Keratinocyte (primary cell): ENCODE measurements around the gene ETV1. TPM values are rescaled to one million over a fixed set of nuclear protein-coding genes. Genes with fewer than 3 reads are reported as not detected.

Source experiments
- DNase-seq: peaks from one replicate; pipeline ENCODE4 v3.0.0-alpha.2; 2011; ENCODE audit warnings: low read depth, missing footprints, low spot score
- FAIRE-seq: peaks from 2 replicates; lab custom pipeline; 2011; peaks lifted over from hg19 to GRCh38; lab: Jason Lieb, UNC
- H2AFZ ChIP-seq: 2 replicates; pipeline ENCODE4 v1.6.0; 2012; ENCODE audit warnings: low read length, control low read depth, inconsistent platforms; ENCODE audit not compliant: control insufficient read depth
- H3K27ac ChIP-seq: 2 replicates; pipeline ENCODE4 v1.5.1; 2011; ENCODE audit warnings: low read length; ENCODE audit not compliant: control insufficient read depth, insufficient read depth
- H3K27me3 ChIP-seq: 3 replicates; pipeline ENCODE4 v1.6.0; 2011; ENCODE audit warnings: low read length; ENCODE audit not compliant: control insufficient read depth, insufficient read depth; ENCODE audit errors: extremely low read depth
- H3K36me3 ChIP-seq, 2 experiments: 2 replicates in 1 of 2; 3 replicates in 1 of 2; pipeline ENCODE4 v1.5.1; 2011; ENCODE audit warnings: low read length in 2 of 2, mild to moderate bottlenecking in 1 of 2; ENCODE audit not compliant: control insufficient read depth in 2 of 2, insufficient read depth in 2 of 2; ENCODE audit errors: extremely low read depth in 1 of 2
- H3K4me1 ChIP-seq: 3 replicates; pipeline ENCODE4 v1.5.1; 2011; ENCODE audit warnings: low read length; ENCODE audit not compliant: control insufficient read depth, insufficient read depth; ENCODE audit errors: extremely low read depth
- H3K4me2 ChIP-seq: 3 replicates; pipeline ENCODE4 v1.6.0; 2011; ENCODE audit warnings: low read depth, low read length; ENCODE audit not compliant: control insufficient read depth, insufficient read depth; ENCODE audit errors: extremely low read depth
- H3K4me3 ChIP-seq, 3 experiments: fragments of 200-600 bp in 1 of 3; sonication (generic) in 1 of 3; 2 replicates in 2 of 3; 3 replicates in 1 of 3; pipeline ENCODE4 v1.5.1; 2011 to 2016; ENCODE audit warnings: low read length in 3 of 3, mild to moderate bottlenecking in 3 of 3, control low read depth in 2 of 3, inconsistent platforms in 1 of 3, low read depth in 1 of 3, mixed read lengths in 1 of 3, mixed run types in 1 of 3, moderate library complexity in 1 of 3; ENCODE audit not compliant: control insufficient read depth in 2 of 3, insufficient read depth in 2 of 3; ENCODE audit errors: extremely low read depth in 1 of 3
- H3K79me2 ChIP-seq: 2 replicates; pipeline ENCODE4 v1.6.0; 2012; ENCODE audit warnings: low read length; ENCODE audit not compliant: control insufficient read depth, insufficient read depth
- H3K9ac ChIP-seq: 3 replicates; pipeline ENCODE4 v1.6.0; 2011; ENCODE audit warnings: low read length; ENCODE audit not compliant: control insufficient read depth, insufficient read depth; ENCODE audit errors: extremely low read depth
- H3K9me1 ChIP-seq: 3 replicates; pipeline ENCODE4 v1.6.0; 2011; ENCODE audit warnings: low read length; ENCODE audit not compliant: control insufficient read depth, insufficient read depth; ENCODE audit errors: extremely low read depth
- H3K9me3 ChIP-seq: 2 replicates; pipeline ENCODE4 v1.5.1; 2012; ENCODE audit warnings: low read depth, low read length; ENCODE audit not compliant: control insufficient read depth
- H4K20me1 ChIP-seq: 3 replicates; pipeline ENCODE4 v1.6.0; 2011; ENCODE audit warnings: low read length; ENCODE audit not compliant: control insufficient read depth, insufficient read depth; ENCODE audit errors: extremely low read depth
- EZH2 ChIP-seq: IDR thresholded peaks from one replicate; pipeline ENCODE4 v1.6.1; 2012; ENCODE audit warnings: inconsistent platforms, mild to moderate bottlenecking, low read length, moderate library complexity
- dilution Hi-C: fragments of 300-500 bp; cut with MboI; formaldehyde crosslinking; loops from one replicate; pipeline ENCODE4 v1.7.0; 2020; ENCODE audit warnings: low sequenced_read_pairs; ENCODE audit not compliant: extremely low pct_ligation_motif_present
- polyA plus RNA-seq, 5 experiments: library from polyadenylated mRNA; depleted of rRNA in 3 of 5; stranded (reverse) in 3 of 5; stranded (forward) in 1 of 5; unstranded in 1 of 5; fragments of >200 nt; gene quantifications; 1 replicate in 1 of 5; 2 replicates in 3 of 5; 3 replicates in 1 of 5; pipeline versions ENCODE4 v1.2.1 to v1.2.3, GENCODE V29; 2011 to 2012; ENCODE audit warnings: missing spikeins in 2 of 5, low read depth in 1 of 5, low replicate concordance in 1 of 5
- TF ChIP-seq, protein P1 (sequence below), 3 experiments: IDR thresholded peaks in 1 of 3; conservative IDR thresholded peaks in 1 of 3; optimal IDR thresholded peaks in 1 of 3; 2 replicates in 2 of 3; 3 replicates in 1 of 3; pipeline versions ENCODE3 to v1.5.1; 2011; ENCODE audit warnings: low read length in 3 of 3, mild to moderate bottlenecking in 3 of 3, moderate library complexity in 2 of 3, control low read depth in 1 of 3, inconsistent platforms in 1 of 3; ENCODE audit not compliant: insufficient read depth in 2 of 3; ENCODE audit errors: extremely low read depth in 1 of 3

The ETV1 gene
- polyA plus RNA-seq, 1 donor (not counting 4 experiments of a cell fraction or from before 2014, with no cell fraction given), result 5.0 TPM

DNA sequence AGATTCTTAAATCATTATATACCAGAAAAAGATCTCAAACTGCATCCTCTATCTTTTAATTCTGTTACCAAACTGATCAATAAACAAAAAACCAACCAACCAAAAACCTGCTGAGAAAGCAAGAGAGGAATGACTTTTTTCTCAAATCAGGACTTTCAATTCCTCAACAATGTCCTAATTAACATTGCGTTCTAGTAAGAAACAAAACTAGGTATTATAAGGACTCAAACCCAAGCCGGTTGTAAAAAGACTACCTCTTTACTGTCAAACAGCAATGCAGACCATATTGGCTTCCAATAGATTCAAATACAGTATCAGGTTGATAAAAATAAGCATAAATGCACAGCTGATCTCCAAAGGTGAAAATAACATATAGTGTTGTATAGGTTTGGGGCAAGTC is 57.3 kb downstream of the ETV1 start:
- FAIRE-seq, result no peak

DNA sequence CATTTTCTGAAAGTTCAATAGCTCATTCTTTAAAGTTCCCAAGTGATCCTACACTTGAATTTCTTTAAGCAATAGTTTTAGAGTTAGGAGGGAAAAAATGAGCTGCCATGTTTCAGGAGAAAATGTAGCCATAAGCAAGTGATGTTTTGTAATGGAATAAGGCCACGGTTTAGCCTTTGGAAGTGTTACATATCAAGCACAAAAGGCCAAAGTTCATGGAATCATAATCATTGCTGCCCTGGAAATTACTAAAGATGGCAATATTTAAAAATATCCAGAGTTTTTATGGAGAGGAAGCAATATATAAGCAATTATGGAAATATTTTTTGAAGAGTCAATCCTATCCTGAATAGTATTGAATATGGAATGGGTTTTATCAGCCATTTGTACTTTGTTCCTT is 68.4 kb downstream of the ETV1 start:
- Histone ChIP-seq H3K9me3 (no peaks in the 10 kb centered on the region), H3K4me2 (no peak overlapping the region), H3K4me3 (no peak overlapping the region), H2AFZ (peak overlapping the region; percentile 2), H3K9ac (no peak overlapping the region), H3K36me3 (no peaks in the 10 kb centered on the region), H3K27ac (no peak overlapping the region), H3K79me2 (no peaks in the 10 kb centered on the region), H4K20me1 (no peaks in the 10 kb centered on the region), H3K9me1 (no peaks in the 10 kb centered on the region), H3K4me1 (peaks cover 17% of the 10 kb centered on the region), H3K27me3 (no peaks in the 10 kb centered on the region)
- DNase-seq (no peak), FAIRE-seq (peak; percentile 9)
- TF ChIP-seq EZH2, result no peak
- TF ChIP-seq, protein P1, sequence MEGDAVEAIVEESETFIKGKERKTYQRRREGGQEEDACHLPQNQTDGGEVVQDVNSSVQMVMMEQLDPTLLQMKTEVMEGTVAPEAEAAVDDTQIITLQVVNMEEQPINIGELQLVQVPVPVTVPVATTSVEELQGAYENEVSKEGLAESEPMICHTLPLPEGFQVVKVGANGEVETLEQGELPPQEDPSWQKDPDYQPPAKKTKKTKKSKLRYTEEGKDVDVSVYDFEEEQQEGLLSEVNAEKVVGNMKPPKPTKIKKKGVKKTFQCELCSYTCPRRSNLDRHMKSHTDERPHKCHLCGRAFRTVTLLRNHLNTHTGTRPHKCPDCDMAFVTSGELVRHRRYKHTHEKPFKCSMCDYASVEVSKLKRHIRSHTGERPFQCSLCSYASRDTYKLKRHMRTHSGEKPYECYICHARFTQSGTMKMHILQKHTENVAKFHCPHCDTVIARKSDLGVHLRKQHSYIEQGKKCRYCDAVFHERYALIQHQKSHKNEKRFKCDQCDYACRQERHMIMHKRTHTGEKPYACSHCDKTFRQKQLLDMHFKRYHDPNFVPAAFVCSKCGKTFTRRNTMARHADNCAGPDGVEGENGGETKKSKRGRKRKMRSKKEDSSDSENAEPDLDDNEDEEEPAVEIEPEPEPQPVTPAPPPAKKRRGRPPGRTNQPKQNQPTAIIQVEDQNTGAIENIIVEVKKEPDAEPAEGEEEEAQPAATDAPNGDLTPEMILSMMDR (optimal IDR thresholded peaks at IDR 0.05 in 1 of 3, IDR thresholded peaks at IDR 0.05 in 1 of 3, conservative IDR thresholded peaks at IDR 0.05 in 1 of 3; ENCODE audit: extremely low read depth in 1 of 3, insufficient read depth in 2 of 3, low read length in 3 of 3), result no peak
- dilution Hi-C loops, result no loop called here

More for the DNA sequence above, 57.3 kb downstream of the ETV1 start:
- Histone ChIP-seq H3K27me3 (no peaks in the 10 kb centered on the region), H3K27ac (no peak overlapping the region), H3K79me2 (no peaks in the 10 kb centered on the region), H3K36me3 (no peaks in the 10 kb centered on the region), H3K4me2 (no peak overlapping the region), H3K9ac (no peak overlapping the region), H3K4me1 (no peaks in the 10 kb centered on the region), H3K9me3 (no peaks in the 10 kb centered on the region), H3K4me3 (no peak overlapping the region), H4K20me1 (no peaks in the 10 kb centered on the region), H2AFZ (no peak overlapping the region), H3K9me1 (no peaks in the 10 kb centered on the region)
- TF ChIP-seq EZH2, result no peak
- TF ChIP-seq, protein P1 (optimal IDR thresholded peaks at IDR 0.05 in 1 of 3, IDR thresholded peaks at IDR 0.05 in 1 of 3, conservative IDR thresholded peaks at IDR 0.05 in 1 of 3; ENCODE audit: extremely low read depth in 1 of 3, insufficient read depth in 2 of 3, low read length in 3 of 3), result no peak
- dilution Hi-C loops, result no loop called here
- no peak for DNase-seq
